ENCODE measurements around the gene CDC42EP5. TPM values are rescaled to one million over a fixed set of nuclear protein-coding genes. Genes with fewer than 3 reads are reported as not detected.
"Not testable (repeated sequence)": the region's sequence is repeated elsewhere in the genome, so short reads cannot be mapped to it uniquely, and the experiment has no call there.

The CDC42EP5 gene
- total RNA-seq, 2 experiments from 2014 or later: 0.45 to 0.83 TPM

DNA sequence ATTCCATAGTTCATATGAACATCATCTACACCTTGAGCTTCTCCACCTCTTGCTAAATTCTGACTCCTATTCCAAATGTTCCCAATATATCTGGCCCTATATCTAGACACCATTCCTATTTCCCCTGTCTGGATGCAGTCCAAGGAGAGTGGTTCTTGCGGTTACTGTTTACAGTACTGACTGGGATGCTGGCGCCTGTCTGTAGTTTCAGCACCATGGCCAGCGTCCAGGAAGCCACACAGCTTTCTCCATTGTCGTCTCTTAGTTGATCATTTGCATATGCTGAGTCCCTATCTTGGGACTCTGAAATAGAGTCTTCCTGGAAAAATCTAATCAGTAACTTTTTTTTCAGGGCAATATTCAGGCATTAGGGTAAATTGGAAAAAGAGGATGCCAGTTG is 44.4 kb upstream of the CDC42EP5 start:
- POLR2A ChIA-PET: interaction anchor here (0.6 kb wide), 1 partner anchor 566 kb away, joined by 3 read pairs; no protein-coding TSS in a partner anchor
- intact Hi-C loops (cut with micrococcal nuclease): no loop called here

DNA sequence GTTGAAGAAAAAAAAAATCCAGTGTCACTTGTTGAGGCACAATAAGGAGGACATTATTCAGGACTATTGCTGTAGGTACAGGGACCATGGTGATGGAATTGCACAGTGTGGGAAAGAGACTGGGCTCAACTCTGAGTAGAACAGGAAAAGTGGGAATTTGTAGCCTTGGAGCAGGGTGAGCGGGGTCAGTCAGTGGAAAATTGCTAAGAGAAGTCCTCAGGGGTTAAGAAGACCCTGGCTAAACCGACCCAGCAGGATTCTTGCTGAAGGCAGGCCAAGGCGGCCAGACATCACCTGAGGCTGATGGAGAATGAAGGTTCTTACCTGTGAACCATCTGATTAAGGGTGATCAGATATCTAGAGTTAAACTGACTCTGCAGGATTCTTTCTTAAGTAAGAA is 42.1 kb upstream of the CDC42EP5 start:
- ATAC-seq: no peak
- ChIA-PET CTCF (no interaction called here), POLR2A (interaction anchor here (1.1 kb wide), 1 partner anchor 14 kb away, joined by 3 read pairs; no protein-coding TSS in a partner anchor)
- Mint-ChIP-seq H3K36me3 (ENCODE audit: low read depth) (no peaks in the 10 kb centered on the region), H3K4me1 (ENCODE audit: low read depth) (peaks cover 19% of the 10 kb centered on the region), H3K4me3 (no peak overlapping the region), H3K27ac (no peak overlapping the region), H3K9me3 (peaks cover 1% of the 10 kb centered on the region), H3K27me3 (peaks cover 13% of the 10 kb centered on the region)
- DNase-seq: no peak
- TF ChIP-seq, protein P1, sequence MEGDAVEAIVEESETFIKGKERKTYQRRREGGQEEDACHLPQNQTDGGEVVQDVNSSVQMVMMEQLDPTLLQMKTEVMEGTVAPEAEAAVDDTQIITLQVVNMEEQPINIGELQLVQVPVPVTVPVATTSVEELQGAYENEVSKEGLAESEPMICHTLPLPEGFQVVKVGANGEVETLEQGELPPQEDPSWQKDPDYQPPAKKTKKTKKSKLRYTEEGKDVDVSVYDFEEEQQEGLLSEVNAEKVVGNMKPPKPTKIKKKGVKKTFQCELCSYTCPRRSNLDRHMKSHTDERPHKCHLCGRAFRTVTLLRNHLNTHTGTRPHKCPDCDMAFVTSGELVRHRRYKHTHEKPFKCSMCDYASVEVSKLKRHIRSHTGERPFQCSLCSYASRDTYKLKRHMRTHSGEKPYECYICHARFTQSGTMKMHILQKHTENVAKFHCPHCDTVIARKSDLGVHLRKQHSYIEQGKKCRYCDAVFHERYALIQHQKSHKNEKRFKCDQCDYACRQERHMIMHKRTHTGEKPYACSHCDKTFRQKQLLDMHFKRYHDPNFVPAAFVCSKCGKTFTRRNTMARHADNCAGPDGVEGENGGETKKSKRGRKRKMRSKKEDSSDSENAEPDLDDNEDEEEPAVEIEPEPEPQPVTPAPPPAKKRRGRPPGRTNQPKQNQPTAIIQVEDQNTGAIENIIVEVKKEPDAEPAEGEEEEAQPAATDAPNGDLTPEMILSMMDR (IDR thresholded peaks at IDR 0.05): no peak
- intact Hi-C loops (cut with micrococcal nuclease): no loop called here

More for the DNA sequence above, 44.4 kb upstream of the CDC42EP5 start:
- Mint-ChIP-seq H3K27ac (no peak overlapping the region), H3K9me3 (peaks cover 1% of the 10 kb centered on the region), H3K4me3 (no peak overlapping the region), H3K27me3 (peaks cover 12% of the 10 kb centered on the region), H3K4me1 (ENCODE audit: low read depth) (peaks cover 38% of the 10 kb centered on the region), H3K36me3 (ENCODE audit: low read depth) (no peaks in the 10 kb centered on the region)
- DNase-seq: peak; percentile 74
- CTCF ChIA-PET: no interaction called here
- TF ChIP-seq, protein P1 (IDR thresholded peaks at IDR 0.05): no peak
- no peak for ATAC-seq

DNA sequence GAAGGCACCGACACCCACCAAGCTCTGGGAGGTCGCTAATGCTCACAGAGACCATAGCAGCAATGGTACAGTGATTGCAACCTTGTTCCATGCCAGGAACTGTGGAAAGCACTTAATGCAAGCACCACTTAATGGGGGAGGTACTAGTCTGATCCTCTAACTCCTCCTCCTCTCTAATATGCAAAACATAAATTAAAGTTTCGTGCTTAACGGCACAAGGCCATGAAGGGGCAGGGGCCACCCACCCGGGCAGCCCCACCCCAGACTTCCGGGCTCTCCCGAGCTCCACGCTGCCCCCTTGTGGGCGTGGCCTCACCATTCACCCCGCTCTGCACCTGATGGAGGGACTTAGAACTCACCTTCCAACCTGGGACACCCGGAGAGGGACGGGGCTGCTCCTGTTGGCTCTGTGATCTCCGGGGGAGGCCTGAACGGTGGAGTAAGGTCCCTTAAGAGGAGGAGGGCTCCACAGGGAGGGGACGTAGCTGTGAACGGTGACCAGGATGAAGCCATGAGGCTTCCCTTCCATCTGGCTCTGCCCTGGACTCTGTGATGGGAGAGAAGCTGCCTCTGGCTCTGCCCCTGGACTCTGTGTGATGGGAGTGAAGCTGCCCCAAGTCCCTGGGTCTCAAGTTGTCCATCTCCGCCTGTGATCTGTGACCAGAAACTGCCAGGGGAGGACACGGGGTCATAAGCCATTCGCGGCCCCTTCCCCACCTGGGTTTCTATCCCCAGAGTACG is 36.3 kb upstream of the CDC42EP5 start:
- CTCF ChIA-PET; H3K4me3 Mint-ChIP-seq; H3K9me3 Mint-ChIP-seq; H3K36me3 Mint-ChIP-seq (ENCODE audit: low read depth); H3K27ac Mint-ChIP-seq; DNase-seq; intact Hi-C loops (cut with micrococcal nuclease); POLR2A ChIA-PET: not testable (repeated sequence)
- peaks cover 16% of the 10 kb centered on the region for H3K4me1 Mint-ChIP-seq (ENCODE audit: low read depth)
- H3K27me3 Mint-ChIP-seq: peaks cover 18% of the 10 kb centered on the region
- peak; percentile 90 for ATAC-seq

DNA sequence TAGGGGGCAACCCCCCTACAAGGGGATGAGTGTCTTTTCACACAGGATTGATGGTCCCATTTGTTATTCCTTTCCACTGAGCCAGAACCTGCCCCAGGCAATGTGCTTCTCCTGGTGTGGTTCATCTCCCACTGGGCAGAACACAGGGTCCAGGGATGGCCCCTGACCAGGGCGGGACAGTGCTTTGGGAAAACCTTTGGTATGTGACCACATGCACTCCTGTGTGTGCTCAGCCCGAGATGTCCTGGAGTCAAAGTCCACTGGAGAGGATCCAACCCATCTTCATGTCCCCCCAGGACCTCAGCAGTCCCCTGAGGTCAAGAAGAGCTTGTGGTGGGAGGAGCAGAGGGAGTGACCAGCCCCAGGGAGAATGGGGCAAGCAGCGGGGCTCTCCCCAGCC is 35.4 kb upstream of the CDC42EP5 start:
- DNase-seq; CTCF ChIA-PET; ATAC-seq; H3K36me3 Mint-ChIP-seq (ENCODE audit: low read depth); H3K4me3 Mint-ChIP-seq; H3K9me3 Mint-ChIP-seq; intact Hi-C loops (cut with micrococcal nuclease); POLR2A ChIA-PET; H3K27ac Mint-ChIP-seq: not testable (repeated sequence)
- Mint-ChIP-seq H3K4me1 (ENCODE audit: low read depth) (peaks cover 16% of the 10 kb centered on the region), H3K27me3 (peaks cover 18% of the 10 kb centered on the region)

DNA sequence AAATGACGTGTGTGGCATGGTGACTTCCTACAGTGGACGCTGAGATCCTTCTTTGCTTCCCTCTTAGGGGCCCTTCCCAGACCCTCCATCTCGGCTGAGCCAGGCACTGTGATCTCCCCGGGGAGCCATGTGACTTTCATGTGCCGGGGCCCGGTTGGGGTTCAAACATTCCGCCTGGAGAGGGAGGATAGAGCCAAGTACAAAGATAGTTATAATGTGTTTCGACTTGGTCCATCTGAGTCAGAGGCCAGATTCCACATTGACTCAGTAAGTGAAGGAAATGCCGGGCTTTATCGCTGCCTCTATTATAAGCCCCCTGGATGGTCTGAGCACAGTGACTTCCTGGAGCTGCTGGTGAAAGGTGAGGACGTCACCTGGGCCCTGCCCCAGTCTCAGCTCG is 34.7 kb upstream of the CDC42EP5 start:
- no peak overlapping the region for H3K4me3 Mint-ChIP-seq
- H3K27me3 Mint-ChIP-seq: peaks cover 18% of the 10 kb centered on the region
- TF ChIP-seq, protein P1 (IDR thresholded peaks at IDR 0.05): no peak
- no peak for ATAC-seq
- ChIA-PET CTCF (no interaction called here), POLR2A (no interaction called here)
- H3K4me1 Mint-ChIP-seq (ENCODE audit: low read depth): peaks cover 16% of the 10 kb centered on the region
- no peaks in the 10 kb centered on the region for H3K9me3 Mint-ChIP-seq
- DNase-seq: no peak
- intact Hi-C loops (cut with micrococcal nuclease): no loop called here
- H3K36me3 Mint-ChIP-seq (ENCODE audit: low read depth): no peaks in the 10 kb centered on the region
- no peak overlapping the region for H3K27ac Mint-ChIP-seq

DNA sequence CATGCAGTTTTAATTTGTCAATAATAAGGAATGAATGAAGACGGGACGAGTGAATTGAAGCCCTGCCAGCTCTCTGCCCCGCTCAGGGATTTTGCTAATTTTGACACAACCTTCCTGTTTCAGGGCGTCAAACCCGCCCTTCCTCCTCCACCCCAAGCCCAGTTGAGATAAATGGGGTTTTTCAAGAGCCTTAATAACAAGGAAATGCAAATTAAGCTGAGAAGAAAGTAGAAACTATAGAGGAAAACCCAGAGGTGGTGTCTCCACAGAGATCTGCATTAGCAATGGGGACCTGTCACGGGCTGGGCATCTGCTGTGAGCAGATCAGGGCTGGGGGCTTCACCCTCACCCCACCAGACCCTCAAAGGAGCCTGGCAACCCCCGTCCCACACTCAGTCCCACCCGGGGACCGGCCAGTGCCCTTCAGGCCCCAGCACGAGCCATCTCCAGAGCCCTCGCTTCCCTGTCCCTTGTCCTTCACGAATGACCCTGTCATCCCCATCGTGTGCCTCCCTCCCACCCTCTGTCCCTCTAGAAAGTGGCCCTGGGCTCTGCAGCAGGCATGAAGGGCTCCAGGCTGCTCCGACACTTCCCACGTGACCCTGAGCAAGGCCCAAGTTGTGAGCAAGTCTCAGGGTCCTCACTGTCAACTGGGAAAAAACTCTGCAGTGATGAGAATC is 34.1 kb upstream of the CDC42EP5 start:
- H3K27ac Mint-ChIP-seq; POLR2A ChIA-PET; intact Hi-C loops (cut with micrococcal nuclease); H3K4me3 Mint-ChIP-seq; H3K9me3 Mint-ChIP-seq; H3K36me3 Mint-ChIP-seq (ENCODE audit: low read depth); DNase-seq: not testable (repeated sequence)
- peaks cover 19% of the 10 kb centered on the region for H3K27me3 Mint-ChIP-seq
- CTCF ChIA-PET: interaction anchor here (1.2 to 1.4 kb wide), 2 partner anchors 25 to 26 kb away, joined by 3 to 4 read pairs; no protein-coding TSS in a partner anchor
- peaks cover 22% of the 10 kb centered on the region for H3K4me1 Mint-ChIP-seq (ENCODE audit: low read depth)
- ATAC-seq: peak; percentile 59
